ENCODE data around the gene HERC4.

Gene HERC4, protein sequence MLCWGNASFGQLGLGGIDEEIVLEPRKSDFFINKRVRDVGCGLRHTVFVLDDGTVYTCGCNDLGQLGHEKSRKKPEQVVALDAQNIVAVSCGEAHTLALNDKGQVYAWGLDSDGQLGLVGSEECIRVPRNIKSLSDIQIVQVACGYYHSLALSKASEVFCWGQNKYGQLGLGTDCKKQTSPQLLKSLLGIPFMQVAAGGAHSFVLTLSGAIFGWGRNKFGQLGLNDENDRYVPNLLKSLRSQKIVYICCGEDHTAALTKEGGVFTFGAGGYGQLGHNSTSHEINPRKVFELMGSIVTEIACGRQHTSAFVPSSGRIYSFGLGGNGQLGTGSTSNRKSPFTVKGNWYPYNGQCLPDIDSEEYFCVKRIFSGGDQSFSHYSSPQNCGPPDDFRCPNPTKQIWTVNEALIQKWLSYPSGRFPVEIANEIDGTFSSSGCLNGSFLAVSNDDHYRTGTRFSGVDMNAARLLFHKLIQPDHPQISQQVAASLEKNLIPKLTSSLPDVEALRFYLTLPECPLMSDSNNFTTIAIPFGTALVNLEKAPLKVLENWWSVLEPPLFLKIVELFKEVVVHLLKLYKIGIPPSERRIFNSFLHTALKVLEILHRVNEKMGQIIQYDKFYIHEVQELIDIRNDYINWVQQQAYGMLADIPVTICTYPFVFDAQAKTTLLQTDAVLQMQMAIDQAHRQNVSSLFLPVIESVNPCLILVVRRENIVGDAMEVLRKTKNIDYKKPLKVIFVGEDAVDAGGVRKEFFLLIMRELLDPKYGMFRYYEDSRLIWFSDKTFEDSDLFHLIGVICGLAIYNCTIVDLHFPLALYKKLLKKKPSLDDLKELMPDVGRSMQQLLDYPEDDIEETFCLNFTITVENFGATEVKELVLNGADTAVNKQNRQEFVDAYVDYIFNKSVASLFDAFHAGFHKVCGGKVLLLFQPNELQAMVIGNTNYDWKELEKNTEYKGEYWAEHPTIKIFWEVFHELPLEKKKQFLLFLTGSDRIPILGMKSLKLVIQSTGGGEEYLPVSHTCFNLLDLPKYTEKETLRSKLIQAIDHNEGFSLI

DNA sequence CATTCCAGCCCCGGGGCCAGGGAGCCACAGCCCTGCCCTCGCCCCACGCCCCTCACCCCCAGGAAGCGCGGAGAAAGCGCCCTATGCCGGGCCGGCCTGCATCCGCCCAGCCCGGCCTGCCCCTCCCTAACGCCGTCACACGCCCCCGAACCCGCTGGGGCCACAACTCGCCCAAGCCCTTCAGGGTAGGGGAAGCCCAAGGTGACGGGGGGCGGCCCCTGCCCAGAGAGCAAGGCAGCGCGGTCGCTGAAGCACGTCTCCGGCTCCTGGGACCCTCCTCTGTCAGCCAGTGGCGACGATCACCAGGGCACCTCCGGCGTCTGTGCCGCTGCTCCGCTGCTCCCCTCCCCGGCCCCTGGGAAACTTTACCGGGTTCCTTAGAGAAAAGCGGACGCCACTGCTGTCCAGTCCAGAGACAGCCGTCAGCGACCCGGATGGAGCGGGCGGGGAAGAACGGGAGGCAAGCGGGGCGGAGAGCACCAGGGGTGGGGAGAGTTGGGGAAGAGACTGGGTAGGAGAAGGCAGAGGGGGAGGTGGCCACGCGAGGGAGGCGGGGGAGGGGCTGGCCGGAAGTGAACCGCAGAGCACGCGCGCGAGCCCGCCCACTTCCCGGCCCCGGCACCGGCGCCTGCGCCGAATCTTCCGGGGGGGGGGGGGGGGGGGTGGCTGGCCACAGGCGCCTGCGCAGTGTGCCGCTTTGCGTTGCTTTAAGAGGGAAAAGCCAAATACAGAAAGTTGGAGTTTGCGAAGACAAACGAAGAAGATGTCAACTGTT is at the start of gene HERC4:
TSS of gene HERC4 (minus strand) at position 509 of the 775 bp plus-strand sequence. CDS start 2,175 bp downstream, outside the sequence.
- DNase-seq, result peak; percentile 75 to 79

DNA sequence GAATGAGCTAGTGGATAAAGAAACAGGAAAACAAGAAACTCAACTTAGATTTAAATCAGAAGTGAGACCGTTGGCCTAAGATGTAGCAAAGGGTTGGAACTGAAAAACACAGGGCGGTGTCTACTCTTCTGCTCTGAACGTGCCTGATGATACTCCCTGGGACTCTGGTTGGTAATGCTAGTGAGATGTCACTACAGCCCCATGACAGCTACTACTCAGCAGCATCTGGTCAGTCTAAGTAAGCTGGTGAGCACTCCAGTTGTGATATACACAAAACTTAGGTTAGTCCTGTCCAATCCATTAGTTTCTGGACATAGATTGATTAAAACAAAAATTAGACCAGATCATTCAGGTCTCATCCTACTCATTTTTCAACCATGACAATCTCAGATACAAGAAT is 49.6 kb upstream of the HERC4 start:
- DNase-seq, result no peak

DNA sequence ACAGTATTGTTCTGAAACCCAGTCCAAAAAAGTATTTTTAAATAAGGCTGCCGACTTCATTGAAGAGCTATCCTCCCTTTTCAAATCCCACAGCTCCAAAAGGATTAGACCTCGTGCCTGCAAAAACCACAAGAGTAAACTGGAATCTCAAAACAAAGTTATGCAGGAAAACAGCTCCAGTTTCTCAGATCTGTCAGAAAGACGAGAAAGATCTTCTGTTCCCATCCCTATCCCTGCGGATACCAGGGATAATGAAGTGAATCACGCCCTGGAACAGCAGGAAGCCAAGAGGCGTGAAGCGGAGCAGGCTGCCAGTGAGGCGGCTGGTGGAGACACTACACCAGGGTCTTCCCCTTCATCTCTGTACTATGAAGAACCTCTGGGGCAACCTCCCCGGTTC is 46.8 kb upstream of the HERC4 start:
- no peak for DNase-seq

DNA sequence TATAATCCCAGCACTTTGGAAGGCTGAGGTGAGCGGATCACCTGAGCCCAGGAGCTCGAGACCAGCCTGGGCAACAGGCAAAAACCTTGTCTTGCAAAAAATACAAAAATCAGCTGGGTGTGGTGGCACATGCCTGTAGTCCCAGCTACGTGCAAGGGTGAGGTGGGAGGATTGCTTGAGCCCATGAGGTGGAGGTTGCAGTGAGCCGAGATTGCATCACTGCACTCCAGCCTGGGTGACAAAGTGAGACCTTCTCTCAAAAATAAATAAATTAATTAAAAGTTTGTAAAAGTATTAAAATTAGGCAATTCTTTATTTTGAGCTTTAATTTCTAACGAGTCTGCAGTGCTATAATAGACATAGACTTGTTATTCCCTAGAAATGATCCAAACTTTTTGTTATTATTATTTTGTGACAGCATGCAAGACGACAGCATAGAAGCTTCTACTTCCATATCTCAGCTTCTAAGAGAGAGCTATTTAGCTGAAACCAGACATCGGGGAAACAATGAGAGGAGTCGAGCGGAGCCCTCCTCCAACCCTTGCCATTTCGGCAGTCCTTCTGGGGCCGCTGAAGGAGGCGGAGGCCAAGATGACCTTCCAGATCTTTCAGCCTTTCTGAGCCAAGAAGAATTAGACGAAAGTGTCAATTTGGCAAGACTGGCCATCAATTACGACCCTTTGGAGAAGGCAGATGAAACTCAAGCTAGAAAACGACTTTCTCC is 46.1 kb upstream of the HERC4 start:
- no peak for DNase-seq

DNA sequence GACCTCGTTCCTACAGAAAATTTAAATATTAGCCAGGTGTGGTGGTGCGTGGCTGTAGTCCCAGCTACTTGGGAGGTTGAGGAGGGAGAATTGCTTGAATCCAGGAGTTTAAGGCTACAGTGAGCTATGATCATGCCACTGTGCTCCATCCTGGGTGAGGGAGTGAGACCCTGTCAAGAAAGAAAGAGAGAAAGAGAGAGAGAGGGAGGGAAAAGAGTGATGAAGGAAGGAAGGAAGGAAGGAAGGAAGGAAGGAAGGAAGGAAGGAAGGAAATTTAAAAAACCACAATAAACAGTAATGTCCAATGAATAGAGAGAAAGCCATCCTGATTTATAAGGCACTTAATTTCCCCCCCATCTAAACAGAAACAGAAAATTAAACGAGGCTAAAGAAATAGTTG is 43.6 kb upstream of the HERC4 start:
- no peak for DNase-seq

DNA sequence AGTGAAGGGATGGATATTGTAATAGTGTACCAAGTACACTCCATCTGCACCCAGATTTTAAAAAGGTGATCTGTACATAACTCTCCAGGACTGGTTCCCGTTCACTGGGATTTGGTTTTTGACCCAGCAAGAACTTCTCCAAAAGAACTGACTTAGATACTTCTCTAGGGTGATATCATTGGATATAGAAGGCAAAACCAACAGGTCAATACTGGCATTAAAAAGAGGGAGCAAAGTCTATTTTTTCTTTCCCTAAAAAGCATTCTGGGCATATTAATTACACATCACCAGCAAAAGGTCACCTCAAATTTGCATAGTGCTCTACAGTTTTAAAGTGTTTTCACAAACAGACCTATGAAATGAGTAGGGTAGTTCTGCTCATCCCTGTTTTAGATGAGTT is 37.8 kb upstream of the HERC4 start:
- no peak for DNase-seq

DNA sequence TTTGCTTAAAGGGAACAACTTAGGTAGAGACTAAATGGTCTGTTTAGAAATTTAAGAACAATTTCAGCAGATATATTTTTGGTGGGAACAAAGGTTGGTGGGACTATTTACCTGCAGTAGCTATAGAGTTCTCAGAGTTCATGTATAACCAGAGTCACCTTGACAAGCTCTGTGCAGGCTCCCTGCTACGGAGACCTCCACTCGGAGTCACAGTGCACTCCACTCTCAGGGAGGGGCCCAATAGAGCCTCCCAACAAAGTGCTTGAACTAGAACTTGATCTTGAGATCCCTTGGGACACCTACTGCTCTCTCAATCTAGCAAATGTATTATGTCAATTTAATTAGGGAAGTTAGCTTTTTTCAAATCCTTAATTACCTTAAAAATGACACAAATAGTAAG is 36.5 kb upstream of the HERC4 start:
- no peak for DNase-seq

DNA sequence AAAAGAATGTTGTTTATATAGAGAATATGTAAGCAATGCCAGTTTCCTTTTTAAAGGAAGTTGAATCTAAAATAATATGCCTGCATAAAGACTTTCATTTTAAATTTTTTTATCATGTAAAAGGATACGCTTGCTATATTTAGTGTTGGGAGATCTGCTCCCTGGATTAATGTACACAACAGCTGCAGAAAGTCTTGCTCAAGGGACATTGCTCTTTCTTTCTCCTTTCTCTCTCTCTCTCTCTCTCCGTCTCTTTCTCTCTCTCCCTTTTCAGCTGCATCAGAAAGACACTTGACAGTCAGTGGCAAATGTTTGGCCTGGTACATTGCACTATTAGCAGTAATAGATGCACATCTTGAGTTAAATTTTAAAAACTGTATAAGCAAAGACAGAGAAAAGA is 34.9 kb upstream of the HERC4 start:
- no peak for DNase-seq

DNA sequence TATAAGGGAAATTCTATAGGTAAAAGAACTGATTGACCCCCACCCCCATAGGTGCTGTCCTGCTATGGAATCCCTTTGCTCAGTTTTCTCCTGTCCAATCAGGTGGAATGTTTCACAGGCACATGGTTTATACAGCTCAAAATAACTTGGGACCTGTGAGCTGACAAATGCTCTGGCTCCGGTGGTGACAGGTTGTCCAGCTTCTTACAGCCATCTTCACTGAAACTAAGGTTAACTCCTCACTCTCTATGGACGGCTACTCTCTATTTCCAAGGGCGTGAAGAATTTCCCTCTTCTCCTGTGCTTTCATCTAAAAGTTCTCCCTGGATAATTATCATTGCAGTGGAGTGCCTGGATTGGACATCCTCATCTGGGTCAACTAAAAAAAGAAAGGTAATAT is 34.2 kb upstream of the HERC4 start, which contains the start of gene MYPN:
TSS of gene MYPN (plus strand) at position 158 of the 400 bp plus-strand sequence. CDS start 11,951 bp downstream, outside the sequence.
- DNase-seq, result no peak

DNA sequence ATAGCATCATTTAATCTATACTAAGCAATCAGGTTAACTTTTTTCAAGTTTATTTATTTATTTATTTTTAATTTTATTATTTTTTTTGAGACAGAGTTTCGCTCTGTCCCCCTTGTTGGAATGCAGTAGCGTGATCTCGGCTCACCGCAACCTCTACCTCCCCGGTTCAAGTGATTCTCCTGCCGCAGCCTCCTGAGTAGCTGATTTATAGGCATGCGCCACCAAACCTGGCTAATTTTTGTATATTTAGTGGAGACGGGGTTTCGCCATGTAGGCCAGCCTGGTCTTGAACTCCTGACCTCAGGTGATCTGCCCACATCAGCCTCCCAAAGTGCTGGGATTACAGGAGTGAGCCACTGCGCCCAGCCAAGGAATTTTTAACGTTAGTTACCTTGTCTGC is 33.6 kb upstream of the HERC4 start:
- no peak for DNase-seq

DNA sequence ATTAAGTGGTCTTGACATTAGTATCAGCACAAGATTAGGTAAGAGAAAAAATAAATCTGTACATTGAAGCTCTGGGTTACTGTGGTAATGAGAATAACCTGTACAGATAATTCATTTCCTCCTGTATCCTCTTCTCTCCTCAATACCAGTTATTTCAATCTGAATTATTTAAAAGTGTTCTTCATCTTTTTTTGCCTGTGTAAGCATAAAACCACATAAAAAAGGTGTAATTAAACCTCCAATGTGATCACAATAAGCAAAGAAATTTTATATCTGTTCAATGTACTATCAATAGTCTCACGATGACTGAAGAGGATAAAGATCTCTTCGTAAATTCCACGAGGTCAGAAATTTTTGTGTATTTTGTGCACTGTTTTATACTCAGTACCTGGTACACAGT is 33.0 kb upstream of the HERC4 start:
- DNase-seq, result no peak

DNA sequence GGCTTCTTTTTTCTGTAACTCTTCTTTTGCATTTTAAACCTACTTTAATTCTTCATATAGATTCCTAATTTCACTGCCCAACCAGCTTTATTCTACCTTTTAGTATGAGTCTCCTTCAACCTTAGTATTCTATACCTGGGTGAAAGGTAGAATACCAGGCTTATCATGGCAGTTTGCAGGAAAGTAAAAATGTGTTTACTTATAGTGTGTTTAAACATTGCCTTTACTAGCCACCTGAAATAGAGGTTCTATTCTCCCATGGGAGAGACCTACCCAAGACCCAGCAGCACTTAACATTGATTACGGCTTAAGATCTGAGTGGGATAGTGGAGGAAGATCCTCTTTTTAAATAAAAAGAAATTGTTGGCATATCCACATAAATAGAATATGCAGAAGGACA is 32.6 kb upstream of the HERC4 start:
- no peak for DNase-seq

DNA sequence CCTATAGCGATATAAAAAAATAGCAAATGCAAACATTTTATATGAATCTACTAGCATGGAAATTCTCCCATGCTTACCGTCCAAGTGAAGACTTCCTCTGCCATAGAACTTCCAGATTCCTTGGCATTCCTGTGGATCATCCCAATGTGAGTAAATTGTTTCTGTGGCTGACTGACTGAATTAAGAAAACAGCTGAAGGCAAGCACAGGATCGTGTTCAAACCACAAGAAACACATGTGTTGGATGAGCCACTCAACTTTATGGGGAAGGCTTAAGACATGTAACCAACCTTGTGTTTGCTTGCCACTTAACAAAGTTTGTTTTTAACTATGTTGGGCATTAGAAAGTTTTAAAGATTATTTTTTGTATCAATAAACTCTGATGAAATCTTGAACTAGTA is 31.6 kb upstream of the HERC4 start:
- DNase-seq, result no peak

DNA sequence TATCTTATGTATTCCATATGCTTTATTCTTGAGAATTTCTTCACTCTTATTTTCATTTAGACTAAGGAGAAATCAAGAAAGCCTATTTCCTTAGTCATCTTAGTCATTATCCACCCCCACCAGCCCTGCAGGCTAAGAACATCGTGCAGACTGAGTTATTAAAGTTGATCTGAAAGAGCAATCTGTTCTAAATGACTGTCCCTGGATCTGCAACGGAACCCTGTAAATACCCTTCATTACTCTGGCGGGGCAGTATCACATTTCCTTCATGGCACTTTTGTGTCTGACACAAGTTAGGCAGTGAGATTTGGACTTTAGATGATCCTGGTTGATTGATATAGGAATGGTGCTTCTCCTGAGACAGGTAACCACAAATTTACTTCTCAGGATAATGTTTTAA is 30.7 kb upstream of the HERC4 start:
- no peak for DNase-seq

DNA sequence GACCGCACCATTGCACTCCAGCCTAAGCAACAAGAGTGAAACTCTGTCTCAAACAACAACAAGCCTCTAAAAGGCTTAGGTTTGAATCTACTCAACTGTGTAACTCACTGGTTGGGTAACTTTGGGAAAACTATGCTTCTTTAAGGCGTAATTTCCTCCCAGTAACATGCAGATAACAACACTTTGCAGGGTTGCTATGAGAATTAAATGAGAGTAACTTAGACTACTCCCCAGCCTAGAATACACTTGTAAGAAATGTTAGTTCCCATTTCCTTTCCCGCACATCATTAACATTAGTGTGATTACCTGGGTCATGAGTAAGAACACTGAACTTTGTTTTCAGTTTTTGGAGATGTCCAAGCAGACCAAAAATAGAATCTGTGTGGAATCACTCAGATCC is 28.8 kb upstream of the HERC4 start:
- no peak for DNase-seq

DNA sequence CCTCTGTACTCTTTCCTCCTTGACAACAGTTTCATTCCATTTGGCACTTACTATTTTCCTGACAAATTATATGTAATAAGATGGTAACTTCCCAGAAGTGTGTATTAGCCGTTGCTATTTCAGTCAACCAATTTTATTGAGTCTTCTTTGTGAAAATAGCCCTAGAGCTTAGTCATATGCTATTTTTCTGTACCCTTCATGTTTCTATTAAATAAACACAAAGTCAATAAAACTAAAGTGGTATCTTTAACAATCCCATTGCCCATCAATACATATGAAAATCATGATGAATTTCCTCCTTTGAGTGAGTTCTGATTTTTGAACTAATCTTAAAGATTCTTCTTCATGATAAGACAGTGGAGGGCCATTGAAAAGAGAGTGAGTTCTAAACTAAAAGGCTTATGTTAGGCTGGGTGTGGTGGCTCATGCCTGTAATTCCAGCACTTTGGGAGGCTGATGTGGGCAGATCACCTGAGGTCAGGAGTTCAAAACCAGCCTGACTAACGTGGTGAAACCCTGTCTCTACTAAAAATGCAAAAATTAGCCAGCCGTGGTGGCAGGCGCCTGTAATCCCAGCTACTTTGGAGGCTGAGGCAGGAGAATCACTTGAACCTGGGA is 28.3 kb upstream of the HERC4 start:
- DNase-seq, result no peak

DNA sequence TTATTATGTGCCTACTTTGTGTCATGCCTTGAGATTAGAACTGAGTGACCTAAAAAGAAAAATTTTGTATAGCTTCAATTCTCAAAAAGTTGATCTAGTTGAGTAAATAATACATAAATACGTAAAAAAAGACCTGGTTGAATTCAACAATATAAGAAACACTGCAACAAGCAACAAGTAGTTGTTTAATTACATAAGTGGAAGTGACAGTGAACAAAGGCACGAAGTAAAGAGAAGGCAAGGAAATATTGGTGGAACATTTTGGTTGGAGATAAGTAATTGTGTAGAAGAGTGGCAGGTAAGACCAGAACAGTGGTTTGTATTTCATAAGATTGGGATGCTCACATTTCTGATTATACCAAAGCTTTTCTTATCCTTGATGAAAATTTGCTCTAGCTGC is 26.0 kb upstream of the HERC4 start:
- no peak for DNase-seq

DNA sequence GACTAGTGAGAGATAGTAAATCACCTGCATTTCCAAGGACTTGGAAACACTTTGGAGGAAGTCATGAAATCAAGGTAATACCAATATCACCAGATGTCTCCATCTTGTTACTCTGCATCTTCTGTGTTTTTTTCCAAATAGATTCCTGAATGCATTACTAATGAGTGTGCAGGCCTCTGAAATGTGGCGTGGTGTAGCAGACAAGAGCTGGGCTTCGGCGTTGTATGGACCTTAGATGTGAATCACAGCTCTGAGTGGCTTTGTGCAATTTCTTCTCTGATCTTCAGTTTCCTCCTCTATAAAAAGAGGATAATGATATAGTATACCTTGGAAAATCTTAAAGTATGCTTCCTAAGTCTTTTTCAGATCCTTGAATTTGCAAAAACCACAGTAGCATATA is 24.7 kb upstream of the HERC4 start:
- no peak for DNase-seq

DNA sequence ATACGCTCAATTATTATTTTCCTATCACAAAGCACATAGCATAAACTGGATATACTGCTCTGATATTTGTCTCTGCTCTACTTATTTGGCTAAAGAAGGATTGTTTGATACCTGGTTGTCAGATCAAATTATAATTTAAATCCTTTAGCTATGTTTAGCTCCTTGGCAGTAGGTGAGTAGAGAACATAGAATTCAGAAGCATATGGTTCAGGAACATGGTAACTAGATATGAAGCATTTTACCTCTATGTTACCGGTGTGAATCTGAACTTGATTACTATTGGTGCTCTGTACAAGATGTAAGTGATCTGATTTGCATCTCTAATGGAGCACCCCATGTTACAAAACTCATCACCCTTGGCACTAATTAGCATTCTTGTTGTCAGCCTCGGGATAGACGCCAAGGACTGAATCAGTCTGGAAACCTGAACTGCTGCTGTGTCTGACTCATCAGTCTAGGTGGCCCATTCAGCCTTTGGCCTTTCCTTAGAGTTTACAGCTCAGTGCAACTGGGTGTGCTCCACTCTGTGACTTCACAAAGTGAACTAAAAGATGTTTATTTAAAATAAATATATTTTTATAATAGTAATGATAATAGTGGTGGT is 21.9 kb upstream of the HERC4 start:
- DNase-seq, result no peak

DNA sequence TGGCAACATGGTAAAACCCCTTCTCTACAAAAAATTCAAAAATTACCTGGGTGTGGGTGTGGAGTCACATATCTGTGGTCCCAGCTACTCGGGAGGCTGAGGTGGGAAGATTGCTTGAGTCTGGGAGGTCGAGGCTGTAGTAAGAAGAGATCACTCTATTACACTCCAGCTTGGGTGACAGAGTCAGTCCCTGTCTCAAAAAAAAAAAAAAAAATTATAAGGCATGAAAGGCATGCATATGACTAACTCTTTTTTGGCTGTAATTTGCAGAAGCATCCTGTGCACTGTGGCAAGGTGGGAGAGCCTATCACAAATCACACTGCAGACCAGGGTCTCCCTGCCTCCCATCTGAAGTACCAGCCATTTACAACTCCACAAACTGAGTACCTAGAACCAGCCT is 20.1 kb upstream of the HERC4 start:
- DNase-seq, result no peak

DNA sequence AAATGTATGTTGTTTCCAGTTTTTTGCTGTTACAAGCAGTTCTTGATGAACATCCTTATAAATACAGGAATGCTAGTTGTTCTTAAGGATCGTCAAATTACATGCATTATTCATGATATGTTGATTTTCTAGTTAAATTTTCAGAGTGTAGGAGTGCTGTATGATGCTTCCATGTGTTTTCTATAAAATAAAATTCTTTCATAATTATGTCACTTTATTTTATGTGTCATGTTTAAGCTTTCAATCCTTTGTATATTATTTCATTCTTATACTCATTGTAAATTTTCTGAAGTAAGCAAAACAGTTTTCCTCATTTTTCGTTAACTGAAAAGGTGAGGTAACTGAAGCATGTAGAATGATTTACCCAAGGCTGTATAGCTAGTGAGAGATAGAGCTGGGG is 17.4 kb upstream of the HERC4 start:
- DNase-seq, result no peak
